LNCAP (cell line): Measurements from ENCODE around the gene SEZ6L.

Experiments used
- TF ChIP-seq, protein P1 (sequence below): fragments of 450-650 bp; IDR thresholded peaks from 2 replicates; pipeline ENCODE4 v1.5.1; 2017; ENCODE audit warnings: mild to moderate bottlenecking

The SEZ6L gene

GRCh38 chr22:26426924-26427323 is 257.7 kb downstream of the SEZ6L start:
- TF ChIP-seq, protein P1, sequence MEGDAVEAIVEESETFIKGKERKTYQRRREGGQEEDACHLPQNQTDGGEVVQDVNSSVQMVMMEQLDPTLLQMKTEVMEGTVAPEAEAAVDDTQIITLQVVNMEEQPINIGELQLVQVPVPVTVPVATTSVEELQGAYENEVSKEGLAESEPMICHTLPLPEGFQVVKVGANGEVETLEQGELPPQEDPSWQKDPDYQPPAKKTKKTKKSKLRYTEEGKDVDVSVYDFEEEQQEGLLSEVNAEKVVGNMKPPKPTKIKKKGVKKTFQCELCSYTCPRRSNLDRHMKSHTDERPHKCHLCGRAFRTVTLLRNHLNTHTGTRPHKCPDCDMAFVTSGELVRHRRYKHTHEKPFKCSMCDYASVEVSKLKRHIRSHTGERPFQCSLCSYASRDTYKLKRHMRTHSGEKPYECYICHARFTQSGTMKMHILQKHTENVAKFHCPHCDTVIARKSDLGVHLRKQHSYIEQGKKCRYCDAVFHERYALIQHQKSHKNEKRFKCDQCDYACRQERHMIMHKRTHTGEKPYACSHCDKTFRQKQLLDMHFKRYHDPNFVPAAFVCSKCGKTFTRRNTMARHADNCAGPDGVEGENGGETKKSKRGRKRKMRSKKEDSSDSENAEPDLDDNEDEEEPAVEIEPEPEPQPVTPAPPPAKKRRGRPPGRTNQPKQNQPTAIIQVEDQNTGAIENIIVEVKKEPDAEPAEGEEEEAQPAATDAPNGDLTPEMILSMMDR = no peak

GRCh38 chr22:26428515-26429457 is 259.5 kb downstream of the SEZ6L start, which contains the start of gene ASPHD2:
ASPHD2 (plus strand) TSS chr22:26429260; CDS start chr22:26433616, 4,356 bp downstream.
- TF ChIP-seq, protein P1 = no peak

DNA sequence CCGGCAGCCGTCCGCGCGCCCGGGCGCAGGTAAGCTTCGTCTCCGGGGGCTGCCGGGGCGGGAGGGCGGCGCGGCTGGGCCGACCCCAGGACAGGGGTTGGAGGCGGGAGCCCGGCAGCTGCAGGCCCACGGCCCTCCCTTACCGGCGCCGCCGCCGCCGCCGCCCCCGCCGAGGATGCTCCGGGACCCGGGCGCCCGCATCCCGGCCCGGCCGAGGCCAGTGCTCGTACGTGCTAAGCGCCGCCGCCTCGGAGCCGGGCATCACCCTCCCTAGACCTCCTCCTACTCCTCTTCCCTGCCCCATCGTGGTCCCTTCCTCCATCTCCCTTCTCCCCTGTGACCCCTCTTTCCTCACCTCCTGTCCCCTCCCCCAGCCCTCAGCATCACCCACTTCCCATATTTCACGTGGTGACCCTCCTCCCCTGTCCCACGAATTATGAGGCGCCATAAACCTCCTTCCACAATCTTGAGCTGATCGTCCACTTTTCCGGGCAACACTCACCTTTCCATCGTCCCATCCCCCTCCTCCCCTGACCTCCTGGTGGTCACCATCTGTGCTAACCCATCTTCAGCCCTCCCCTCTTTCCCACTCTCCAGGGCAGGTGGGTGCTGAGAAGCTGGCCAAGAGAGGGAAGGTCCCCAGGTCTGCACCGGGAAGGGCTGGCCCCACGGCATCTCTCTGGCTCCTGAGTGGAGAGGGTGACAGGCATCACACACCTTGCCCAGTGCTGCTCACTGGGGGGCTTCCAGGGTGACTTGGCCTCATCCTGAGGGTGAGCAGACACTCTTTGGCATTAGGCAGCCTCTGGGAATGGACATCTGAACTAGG is 260.4 kb downstream of the SEZ6L start:
- TF ChIP-seq, protein P1 = no peak

- TF ChIP-seq, protein P1 = no peak
Measured at GRCh38 chr22:26430600-26430999, 261.3 kb downstream of the SEZ6L start.

GRCh38 chr22:26431261-26431995 is 262.2 kb downstream of the SEZ6L start:
- TF ChIP-seq, protein P1 = no peak

GRCh38 chr22:26432619-26433311 is 263.5 kb downstream of the SEZ6L start:
- TF ChIP-seq, protein P1 = no peak
